CD4-positive, alpha-beta T cell (primary cell): ENCODE data around the gene MTUS2. TPM values are rescaled to one million over a fixed set of nuclear protein-coding genes. Genes with fewer than 3 reads are reported as not detected.

Source experiments
- ATAC-seq: fragments of 200-7000 bp; cut with Tn5 transposase; one replicate; pipeline ENCODE4 v1.10.0; 2022; ENCODE audit warnings: mild to moderate bottlenecking; ENCODE audit not compliant: poor library complexity
- CTCF ChIA-PET: fragments of 350-600 bp; sonication (Branson Sonifier 250); formaldehyde crosslinking; loops from one replicate; lab custom pipeline; 2021; ENCODE audit warnings: antibody characterized with exemption, inconsistent platforms; lab: Charles Lee
- POLR2A ChIA-PET: fragments of 350-600 bp; sonication (Branson Sonifier 250); formaldehyde crosslinking; loops from one replicate; lab custom pipeline; 2021; ENCODE audit warnings: antibody characterized with exemption, inconsistent platforms; lab: Charles Lee
- DNase-seq, 14 experiments: peaks; one replicate each; pipeline ENCODE4 v3.0.0-alpha.2; 2013 to 2020; ENCODE audit warnings: mixed read lengths in 2 of 14
- H3K27ac ChIP-seq, 2 donors: one replicate each; pipeline versions ENCODE4 v1.5.1 to v1.7.0; 2013; ENCODE audit warnings: low read length in 2 of 2, low read depth in 1 of 2, mild to moderate bottlenecking in 1 of 2
- H3K27me3 ChIP-seq, 2 experiments: 1 replicate in 1 of 2; 2 replicates in 1 of 2; pipeline versions ENCODE4 v1.6.1 to v1.7.0; 2013; ENCODE audit warnings: low read length in 2 of 2, control low read depth in 1 of 2, mild to moderate bottlenecking in 1 of 2, moderate library complexity in 1 of 2; ENCODE audit not compliant: insufficient read depth in 2 of 2, control insufficient read depth in 1 of 2
- H3K36me3 ChIP-seq: one replicate; pipeline ENCODE4 v1.6.1; 2013; ENCODE audit warnings: low read length, control low read depth; ENCODE audit not compliant: insufficient read depth
- H3K4me1 ChIP-seq: one replicate; pipeline ENCODE4 v1.6.1; 2013; ENCODE audit warnings: low read length, control low read depth; ENCODE audit not compliant: insufficient read depth
- H3K4me3 ChIP-seq: one replicate; pipeline ENCODE4 v1.5.1; 2013; ENCODE audit warnings: mild to moderate bottlenecking, low read length, moderate library complexity
- H3K9me3 ChIP-seq, 2 experiments: 1 replicate in 1 of 2; 2 replicates in 1 of 2; pipeline versions ENCODE4 v1.6.1 to v1.7.0; 2013; ENCODE audit warnings: low read length in 2 of 2, mild to moderate bottlenecking in 2 of 2, control low read depth in 1 of 2, moderate library complexity in 1 of 2; ENCODE audit not compliant: control insufficient read depth in 1 of 2, insufficient read depth in 1 of 2
- H3K27ac Mint-ChIP-seq: one replicate; pipeline ENCODE4 v1.8.0; 2020; ENCODE audit warnings: mixed read lengths
- H3K27me3 Mint-ChIP-seq: one replicate; pipeline ENCODE4 v1.8.0; 2021; ENCODE audit warnings: mixed read lengths
- H3K36me3 Mint-ChIP-seq: one replicate; pipeline ENCODE4 v1.8.0; 2021; ENCODE audit warnings: low read depth, mixed read lengths
- H3K4me1 Mint-ChIP-seq: one replicate; pipeline ENCODE4 v1.8.0; 2021; ENCODE audit warnings: low read depth, mixed read lengths
- H3K4me3 Mint-ChIP-seq: one replicate; pipeline ENCODE4 v1.8.0; 2020; ENCODE audit warnings: mild to moderate bottlenecking, mixed read lengths
- H3K9me3 Mint-ChIP-seq: one replicate; pipeline ENCODE4 v1.8.0; 2020; ENCODE audit warnings: mixed read lengths
- CTCF ChIP-seq: fragments of 200-600 bp; IDR thresholded peaks from one replicate; pipeline ENCODE4 v1.8.0; 2022; ENCODE audit warnings: antibody characterized with exemption, mild to moderate bottlenecking
- intact Hi-C, 2 experiments: fragments of 100-400 bp; cut with DNase I in 1 of 2; cut with micrococcal nuclease in 1 of 2; formaldehyde crosslinking; loops; one replicate each; pipeline versions ENCODE4 v1.15.1 to v1.9.0; 2023 to 2025; cut with DNase I, micrococcal nuclease
- total RNA-seq, 174 experiments: library from RNA in 2 of 174; stranded (reverse) in 2 of 174; gene quantifications; one replicate each; pipeline ENCODE4 v1.2.3 and lab custom pipeline; 2021 to 2026

Gene MTUS2
- total RNA-seq, 2 experiments from 2014 or later, result 0.38 to 0.81 TPM

DNA sequence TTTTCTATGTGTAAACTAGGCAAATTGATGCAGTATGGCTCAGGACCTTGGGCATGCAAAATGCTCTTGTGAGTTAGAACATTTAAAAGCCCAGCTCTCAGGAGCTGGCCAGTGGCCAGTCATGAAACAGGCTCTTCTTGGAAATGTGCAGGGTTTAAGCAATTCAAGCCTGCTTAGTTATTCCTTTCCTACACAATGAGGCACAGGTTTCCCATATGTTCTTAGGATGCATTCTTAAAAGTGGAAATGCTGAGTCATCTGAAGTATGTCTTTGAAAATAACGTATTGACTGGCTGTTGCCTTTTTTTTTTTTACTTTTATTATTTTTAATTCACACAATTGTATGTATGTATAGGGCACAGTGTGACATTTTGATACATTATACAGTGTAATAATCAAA, 474.7 kb downstream of the MTUS2 start:
- H3K27ac ChIP-seq, result no peak overlapping the region
- DNase-seq, result no peak
- H3K9me3 Mint-ChIP-seq, result no peaks in the 10 kb centered on the region
- no peaks in the 10 kb centered on the region for H3K36me3 ChIP-seq
- no peaks in the 10 kb centered on the region for H3K4me1 Mint-ChIP-seq
- intact Hi-C loops, result no loop called here
- peaks cover 0 to 7% of the 10 kb centered on the region in 2 experiments for H3K9me3 ChIP-seq
- CTCF ChIA-PET, result no interaction called here
- H3K27ac Mint-ChIP-seq, result no peak overlapping the region
- POLR2A ChIA-PET, result no interaction called here
- no peak for TF ChIP-seq CTCF
- no peak for ATAC-seq
- H3K4me3 Mint-ChIP-seq, result no peak overlapping the region
- H3K36me3 Mint-ChIP-seq, result no peaks in the 10 kb centered on the region
- H3K4me3 ChIP-seq, result no peak overlapping the region
- peaks cover 0 to 4% of the 10 kb centered on the region in 2 experiments for H3K27me3 ChIP-seq
- peaks cover 21% of the 10 kb centered on the region for H3K27me3 Mint-ChIP-seq
- no peaks in the 10 kb centered on the region for H3K4me1 ChIP-seq

- ATAC-seq, result no peak
- CTCF ChIA-PET, result no interaction called here
Measured at GRCh38 chr13:29301027-29301426, 480.9 kb downstream of the MTUS2 start.

GRCh38 chr13:29304148-29304547, 484.0 kb downstream of the MTUS2 start:
- intact Hi-C loops, result no loop called here
- Histone ChIP-seq H3K4me3 (no peak overlapping the region), H3K36me3 (no peaks in the 10 kb centered on the region), H3K27ac (no peak overlapping the region), H3K4me1 (no peaks in the 10 kb centered on the region), H3K27me3 (no peaks in the 10 kb centered on the region), H3K9me3 (peaks cover 5 to 12% of the 10 kb centered on the region in 2 experiments)
- H3K27ac Mint-ChIP-seq, result no peak overlapping the region
- ChIA-PET POLR2A (no interaction called here), CTCF (no interaction called here)
- no peak overlapping the region for H3K4me3 Mint-ChIP-seq
- peaks cover 32% of the 10 kb centered on the region for H3K9me3 Mint-ChIP-seq
- no peak for DNase-seq
- no peaks in the 10 kb centered on the region for H3K4me1 Mint-ChIP-seq
- TF ChIP-seq CTCF, result no peak
- no peaks in the 10 kb centered on the region for H3K36me3 Mint-ChIP-seq
- H3K27me3 Mint-ChIP-seq, result peaks cover 19% of the 10 kb centered on the region
- no peak for ATAC-seq

More at GRCh38 chr13:29301027-29301426, 480.9 kb downstream of the MTUS2 start:
- Mint-ChIP-seq H3K9me3 (peaks cover 25% of the 10 kb centered on the region), H3K27ac (no peak overlapping the region), H3K4me1 (no peaks in the 10 kb centered on the region), H3K27me3 (peaks cover 22% of the 10 kb centered on the region), H3K36me3 (no peaks in the 10 kb centered on the region), H3K4me3 (no peak overlapping the region)
- Histone ChIP-seq H3K4me3 (no peak overlapping the region), H3K9me3 (peaks cover 5 to 12% of the 10 kb centered on the region in 2 experiments), H3K27ac (no peak overlapping the region), H3K36me3 (no peaks in the 10 kb centered on the region), H3K27me3 (peaks cover 0 to 4% of the 10 kb centered on the region in 2 experiments), H3K4me1 (no peaks in the 10 kb centered on the region)
- intact Hi-C loops, result no loop called here
- TF ChIP-seq CTCF, result no peak
- POLR2A ChIA-PET, result no interaction called here
- DNase-seq, result no peak
